SU-DHL-6 (cell line): Measurements from ENCODE around the gene CRTC3.

Experiments used
- H2AFZ ChIP-seq: fragments of 200-600 bp; sonication (generic); 2 replicates; pipeline ENCODE4 v1.6.1; 2014; ENCODE audit warnings: low read depth, mild to moderate bottlenecking, moderate library complexity, mixed read lengths, antibody characterized with exemption, low read length; ENCODE audit not compliant: severe bottlenecking
- H3F3A ChIP-seq: fragments of 200-600 bp; shearing (Covaris generic); 2 replicates; pipeline ENCODE4 v1.6.0; 2016; ENCODE audit warnings: antibody characterized with exemption, mild to moderate bottlenecking; ENCODE audit not compliant: insufficient read depth
- H3K27ac ChIP-seq: fragments of 200-600 bp; sonication (generic); 2 replicates; pipeline ENCODE4 v1.5.1; 2016; ENCODE audit warnings: low read depth, mild to moderate bottlenecking, low read length, moderate library complexity, mixed read lengths
- H3K27me3 ChIP-seq: fragments of 200-600 bp; sonication (generic), shearing (Covaris generic); 2 replicates; pipeline ENCODE4 v1.6.0; 2014; ENCODE audit warnings: mild to moderate bottlenecking, low read length
- H3K36me3 ChIP-seq: fragments of 200-600 bp; sonication (generic); 2 replicates; pipeline ENCODE4 v1.6.1; 2014; ENCODE audit warnings: mild to moderate bottlenecking, low read length, mixed read lengths
- H3K4me2 ChIP-seq: fragments of 300-600, 200-600 bp; shearing (Covaris generic), sonication (generic); 2 replicates; pipeline ENCODE4 v1.6.0; 2014; ENCODE audit warnings: low read length, low read depth, mild to moderate bottlenecking; ENCODE audit not compliant: poor library complexity, severe bottlenecking
- H3K4me3 ChIP-seq: fragments of 200-600 bp; sonication (generic); 2 replicates; pipeline ENCODE4 v1.5.1; 2014; ENCODE audit warnings: antibody characterized with exemption, low read length, mild to moderate bottlenecking, mixed read lengths; ENCODE audit not compliant: insufficient read depth, poor library complexity, severe bottlenecking
- H3K79me2 ChIP-seq: fragments of 200-600 bp; sonication (generic); 2 replicates; pipeline ENCODE4 v1.6.1; 2014; ENCODE audit warnings: mild to moderate bottlenecking, low read length, moderate library complexity; ENCODE audit not compliant: insufficient read depth
- H3K9ac ChIP-seq: fragments of 200-600 bp; sonication (generic); 2 replicates; pipeline ENCODE4 v1.7.0; 2014; ENCODE audit warnings: mild to moderate bottlenecking, low read length
- H3K9me2 ChIP-seq: fragments of 200-600 bp; sonication (generic); replicated peaks from 2 replicates; pipeline ENCODE4 v1.6.1; 2014; ENCODE audit warnings: low read length; ENCODE audit not compliant: insufficient read depth
- H3K9me3 ChIP-seq: fragments of 200-600 bp; sonication (generic); 2 replicates; pipeline ENCODE4 v1.6.1; 2014; ENCODE audit warnings: low read length, mixed read lengths; ENCODE audit not compliant: insufficient read depth
- H4K20me1 ChIP-seq: fragments of 200-600 bp; sonication (generic); 2 replicates; pipeline ENCODE4 v1.6.1; 2014; ENCODE audit warnings: low read depth, mild to moderate bottlenecking, antibody characterized with exemption, low read length, moderate library complexity, mixed read lengths
- CTCF ChIP-seq: fragments of 200-600 bp; sonication (generic); IDR thresholded peaks from one replicate; pipeline ENCODE4 v1.5.1; 2017; ENCODE audit warnings: antibody characterized with exemption, mild to moderate bottlenecking, low read length, moderate library complexity; ENCODE audit not compliant: insufficient read depth, poor library complexity, severe bottlenecking
- EZH2phosphoT487 ChIP-seq: fragments of 200-600 bp; sonication (generic), shearing (Covaris generic); conservative IDR thresholded peaks from 2 replicates; pipeline ENCODE4 v1.6.1; 2018; ENCODE audit warnings: mild to moderate bottlenecking, antibody characterized with exemption, low read length, moderate library complexity, mixed read lengths

CRTC3 gene

DNA sequence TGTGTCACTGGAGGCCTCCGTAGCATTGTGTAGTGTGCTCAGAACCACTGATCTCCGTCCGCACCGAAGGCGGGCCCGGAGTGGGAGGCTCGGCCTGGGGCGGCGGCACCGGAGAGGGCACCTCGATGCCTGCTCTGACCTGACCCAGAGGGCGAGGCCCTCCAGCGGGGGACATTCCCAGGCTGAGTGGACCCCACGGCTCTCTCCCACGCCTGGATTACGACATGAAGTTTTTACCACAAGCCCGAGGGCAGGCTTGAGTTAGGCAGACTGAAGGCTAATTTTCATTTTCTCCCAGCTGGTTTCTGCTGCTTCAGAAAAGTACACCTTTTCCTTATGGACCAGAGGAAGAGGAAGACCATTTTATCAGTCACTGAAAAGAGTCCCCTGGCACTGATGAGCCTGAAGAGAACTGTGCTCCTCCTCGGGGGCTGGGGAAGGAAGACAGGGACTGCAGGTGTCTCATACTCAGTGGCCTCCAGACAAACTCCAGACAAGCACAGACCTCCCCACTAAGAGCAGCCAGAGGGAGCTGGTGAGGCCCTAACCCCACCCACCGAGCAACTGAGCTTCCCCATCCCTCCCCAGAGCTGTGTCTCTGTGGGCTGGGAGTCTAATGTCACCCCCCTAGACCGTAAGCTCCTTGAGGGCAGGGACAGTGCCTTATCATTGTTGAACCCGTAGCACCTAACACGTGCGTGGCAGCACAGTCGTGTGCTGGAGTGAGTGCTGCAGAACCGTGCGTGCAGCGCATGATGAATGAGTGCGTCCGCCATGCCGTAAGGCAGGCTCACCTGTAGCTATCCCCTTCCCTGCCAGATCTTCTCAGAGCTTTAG lies 113.0 kb downstream of the CRTC3 start:
- Histone ChIP-seq H3K9ac (no peak overlapping the region), H3K9me3 (no peaks in the 10 kb centered on the region), H3K27me3 (no peaks in the 10 kb centered on the region), H3K4me3 (no peak overlapping the region), H3K36me3 (no peaks in the 10 kb centered on the region), H3F3A (no peaks in the 10 kb centered on the region), H3K4me2 (no peak overlapping the region), H2AFZ (no peak overlapping the region), H3K79me2 (no peaks in the 10 kb centered on the region), H3K27ac (no peak overlapping the region), H4K20me1 (no peaks in the 10 kb centered on the region), H3K9me2 (no peaks in the 10 kb centered on the region)
- TF ChIP-seq EZH2phosphoT487 (no peak), CTCF (no peak)

- Histone ChIP-seq H3F3A (no peaks in the 10 kb centered on the region), H3K27ac (no peak overlapping the region), H2AFZ (no peak overlapping the region), H3K9me3 (no peaks in the 10 kb centered on the region), H3K79me2 (no peaks in the 10 kb centered on the region), H3K9ac (no peak overlapping the region), H3K36me3 (no peaks in the 10 kb centered on the region), H3K27me3 (no peaks in the 10 kb centered on the region), H3K9me2 (no peaks in the 10 kb centered on the region), H4K20me1 (no peaks in the 10 kb centered on the region), H3K4me2 (no peak overlapping the region), H3K4me3 (no peak overlapping the region)
- TF ChIP-seq CTCF = no peak
- no peak for TF ChIP-seq EZH2phosphoT487
Measured at GRCh38 chr15:90643301-90643632, 113.5 kb downstream of the CRTC3 start.

DNA sequence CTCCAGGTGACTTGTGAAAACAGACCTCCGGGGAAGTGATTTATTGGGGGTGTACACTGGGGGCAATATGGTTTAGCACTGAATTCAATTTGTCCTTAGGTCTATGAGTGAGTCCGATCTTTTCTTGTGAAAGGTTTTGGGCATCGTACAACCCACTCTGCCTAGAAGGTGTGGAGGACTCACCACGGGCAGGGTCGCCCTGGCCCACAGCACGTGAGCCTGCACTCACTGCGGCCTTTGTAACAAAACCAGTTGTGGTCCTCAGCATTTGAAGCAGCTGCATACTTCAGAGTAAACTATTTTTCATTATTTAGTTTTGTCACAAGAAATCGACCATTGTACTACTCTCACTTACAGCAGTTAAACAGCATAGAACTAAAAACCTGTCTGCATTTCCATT lies 114.8 kb downstream of the CRTC3 start:
- no peaks in the 10 kb centered on the region for H4K20me1 ChIP-seq
- H3K9me3 ChIP-seq = no peaks in the 10 kb centered on the region
- H3K9me2 ChIP-seq = no peaks in the 10 kb centered on the region
- H3K36me3 ChIP-seq = no peaks in the 10 kb centered on the region
- no peak overlapping the region for H3K27ac ChIP-seq
- no peaks in the 10 kb centered on the region for H3K79me2 ChIP-seq
- H2AFZ ChIP-seq = no peak overlapping the region
- H3K4me3 ChIP-seq = no peak overlapping the region
- H3K9ac ChIP-seq = no peak overlapping the region
- TF ChIP-seq CTCF (no peak), EZH2phosphoT487 (no peak)
- no peak overlapping the region for H3K4me2 ChIP-seq
- H3K27me3 ChIP-seq = no peaks in the 10 kb centered on the region
- no peaks in the 10 kb centered on the region for H3F3A ChIP-seq
